ENCODE data around the gene COL23A1.
A peak's percentile ranks its signal among the peaks of the same experiment; 100 is the strongest.

COL23A1 gene

DNA sequence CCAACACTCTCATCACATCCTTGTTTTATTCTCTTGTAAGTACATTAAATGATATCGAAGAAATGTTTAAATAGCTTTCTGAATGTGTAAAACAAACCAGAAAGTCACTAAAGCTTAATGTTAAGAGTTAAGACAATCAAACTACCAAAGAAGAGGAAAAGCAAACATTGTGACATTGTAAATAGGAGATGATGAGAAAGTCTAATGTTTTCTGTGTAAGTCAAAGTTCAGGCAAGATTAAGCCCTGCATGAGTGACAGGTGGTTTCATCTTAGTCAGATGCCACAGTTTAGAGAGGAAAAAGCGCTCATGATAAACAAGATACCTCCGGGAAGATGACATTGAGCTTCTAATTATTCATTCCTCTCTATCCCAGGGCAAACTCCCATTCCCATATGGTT, 306.7 kb downstream of the COL23A1 start:
- no peak for DNase-seq (ENCODE audit: low read depth)

DNA sequence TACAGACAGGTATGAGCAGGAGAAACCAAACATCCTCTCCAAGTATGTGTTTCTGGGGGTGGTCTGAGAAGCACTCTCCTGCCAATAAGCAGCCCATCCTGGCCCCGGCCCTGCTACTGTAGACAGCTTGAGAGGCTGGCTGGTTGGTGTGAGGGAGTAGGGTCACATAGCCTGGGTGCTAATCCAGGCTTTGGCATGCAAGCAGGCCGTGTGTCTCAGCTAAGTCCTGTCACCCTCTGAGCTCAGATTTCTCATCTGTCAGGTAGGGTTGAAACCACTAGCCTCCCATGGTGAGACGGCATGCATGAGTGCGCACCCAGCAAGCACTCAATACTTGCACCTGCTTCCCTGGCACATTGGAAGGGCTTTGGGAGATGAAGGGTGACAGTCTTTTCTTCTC, 307.8 kb downstream of the COL23A1 start:
- no peak for DNase-seq (ENCODE audit: low read depth)

DNA sequence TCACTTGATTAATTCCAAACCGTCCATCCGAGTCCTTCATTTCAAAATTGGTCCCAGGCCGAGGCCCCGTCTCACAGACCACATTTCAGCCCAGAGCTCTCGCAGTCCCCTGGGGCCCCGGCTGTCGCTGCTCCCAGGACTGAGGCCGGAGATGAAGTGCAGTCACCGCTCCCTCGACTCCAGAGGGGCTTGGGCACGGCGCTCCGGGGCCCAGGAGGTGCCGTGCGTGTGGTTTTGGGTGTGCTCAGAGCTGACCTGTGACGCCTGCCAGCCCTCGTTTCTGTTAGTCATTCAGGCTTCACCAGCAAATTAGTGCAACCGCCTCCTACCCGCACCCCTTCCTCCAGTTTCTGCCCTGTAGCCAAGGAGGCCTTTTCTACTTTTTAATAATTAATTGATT, 308.9 kb downstream of the COL23A1 start:
- no peak for DNase-seq (ENCODE audit: low read depth)

DNA sequence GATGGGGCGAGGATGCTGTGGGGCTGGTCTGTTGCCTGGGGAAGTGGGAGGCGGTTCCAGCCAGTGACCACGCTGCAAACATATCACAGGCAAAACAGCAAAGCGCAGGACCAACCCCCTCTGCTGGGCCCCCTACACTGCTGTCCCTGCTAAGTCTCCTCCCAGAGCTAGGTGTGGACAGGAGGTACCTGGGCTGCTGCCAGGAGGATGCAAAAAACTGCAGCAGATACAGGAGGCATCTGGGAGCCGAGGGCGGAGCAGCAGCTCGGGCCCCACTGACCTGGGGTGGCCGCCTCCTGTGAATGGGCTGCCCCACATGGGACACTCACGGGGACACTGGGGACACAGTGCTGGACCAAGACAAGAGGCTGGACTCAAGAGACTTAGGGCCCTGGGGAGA, 309.6 kb downstream of the COL23A1 start:
- no peak for DNase-seq (ENCODE audit: low read depth)

DNA sequence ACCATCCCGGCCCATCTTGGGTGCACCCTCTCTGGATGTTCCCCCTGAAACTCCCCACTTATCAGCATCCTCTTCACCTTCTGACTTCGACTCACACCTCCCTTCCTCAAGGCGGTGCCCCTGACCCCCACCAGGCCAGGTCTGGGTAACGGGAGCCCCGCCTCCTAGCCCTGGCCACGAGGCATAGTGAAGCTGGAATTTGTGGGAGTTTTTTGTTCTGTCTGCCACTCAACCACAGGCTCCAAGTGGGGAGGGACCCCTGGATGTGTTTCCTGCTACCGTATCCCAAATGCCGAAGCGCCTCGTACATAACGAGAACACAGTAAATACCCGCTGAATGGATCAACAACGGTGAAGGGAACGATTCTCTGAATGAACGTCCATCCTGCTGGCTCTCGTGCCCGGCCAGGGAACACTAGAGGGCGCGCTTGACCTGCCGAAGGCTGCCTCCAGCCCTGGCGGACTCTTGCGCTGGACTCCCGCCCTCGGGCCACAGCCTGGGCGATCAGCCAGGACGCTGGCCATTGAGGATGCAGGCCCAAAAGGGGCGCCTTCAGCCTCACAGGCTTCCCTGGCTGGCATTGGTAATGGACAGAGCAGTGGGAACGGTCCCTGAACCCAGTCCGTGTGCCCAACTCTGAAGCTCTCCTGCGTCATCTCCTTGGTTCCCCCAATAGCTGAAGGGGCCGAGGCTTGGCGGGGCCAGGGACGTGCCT, 310.3 kb downstream of the COL23A1 start:
- peak; percentile 75 for DNase-seq (ENCODE audit: low read depth)

DNA sequence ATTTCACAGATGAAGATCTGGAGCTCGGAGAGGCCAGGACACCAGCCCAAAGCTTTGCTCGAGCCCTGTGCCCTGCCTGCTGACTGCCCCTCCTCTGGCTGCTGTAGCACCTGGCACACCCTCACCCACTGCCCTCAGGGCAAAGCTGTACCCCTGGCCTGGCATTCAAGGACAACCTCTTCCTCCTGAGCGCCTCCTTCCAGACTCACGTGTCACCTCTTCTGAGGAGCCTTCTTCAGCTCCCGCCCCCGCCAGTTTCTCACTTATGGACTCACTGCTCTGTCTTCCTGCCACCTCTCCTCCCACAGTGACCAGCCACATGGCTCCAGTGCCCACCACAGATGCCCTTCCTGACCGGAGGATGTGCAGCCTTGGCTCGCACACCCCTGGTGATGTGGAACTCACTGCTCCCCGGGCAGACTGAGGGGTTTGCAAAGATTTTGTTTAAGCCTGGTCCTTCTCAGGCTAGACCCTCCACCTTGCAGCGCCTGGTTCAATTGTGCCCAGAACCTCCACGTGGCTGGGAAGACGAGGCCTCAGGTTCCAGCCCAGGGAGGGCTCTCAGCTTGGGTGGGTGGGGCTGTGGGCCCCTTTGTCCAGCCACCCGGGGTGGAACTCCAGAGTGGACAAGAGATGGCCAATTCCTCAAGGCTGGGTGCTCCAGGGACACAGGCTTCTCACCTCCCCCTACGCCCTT, 311.0 kb downstream of the COL23A1 start:
- DNase-seq (ENCODE audit: low read depth) = no peak

DNA sequence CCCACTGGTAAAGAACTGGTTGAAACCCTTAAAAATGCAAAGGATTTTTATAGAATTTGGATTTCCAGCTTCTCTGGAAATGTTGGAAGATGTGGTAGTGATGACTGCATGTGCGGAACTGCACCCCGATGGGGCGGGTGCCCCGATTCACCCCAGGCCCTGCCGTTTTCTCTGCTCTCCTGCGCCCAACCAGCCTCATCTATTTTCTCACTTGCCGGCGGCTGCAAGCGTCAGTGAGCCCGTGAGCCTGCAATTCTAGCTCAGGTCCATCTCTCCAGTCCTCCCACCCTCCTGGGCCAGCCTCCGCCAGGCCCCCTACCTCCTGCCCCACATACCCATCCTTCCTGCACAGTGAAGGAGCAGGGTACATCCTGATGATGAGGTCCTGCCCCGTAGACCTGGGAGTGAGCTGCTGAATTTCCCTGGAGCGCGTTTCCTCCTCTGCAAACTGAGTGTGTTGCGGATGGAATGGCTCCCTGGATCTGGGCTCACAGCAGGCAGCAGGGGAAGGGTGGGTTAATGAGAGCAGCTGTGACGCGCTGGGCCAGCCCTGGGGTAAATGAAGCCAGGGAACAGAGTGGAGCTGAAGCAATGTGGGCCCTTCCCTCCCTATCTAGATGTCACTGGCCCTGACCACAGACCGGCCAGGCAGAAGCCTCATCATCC, 311.7 kb downstream of the COL23A1 start:
- no peak for DNase-seq (ENCODE audit: low read depth)

DNA sequence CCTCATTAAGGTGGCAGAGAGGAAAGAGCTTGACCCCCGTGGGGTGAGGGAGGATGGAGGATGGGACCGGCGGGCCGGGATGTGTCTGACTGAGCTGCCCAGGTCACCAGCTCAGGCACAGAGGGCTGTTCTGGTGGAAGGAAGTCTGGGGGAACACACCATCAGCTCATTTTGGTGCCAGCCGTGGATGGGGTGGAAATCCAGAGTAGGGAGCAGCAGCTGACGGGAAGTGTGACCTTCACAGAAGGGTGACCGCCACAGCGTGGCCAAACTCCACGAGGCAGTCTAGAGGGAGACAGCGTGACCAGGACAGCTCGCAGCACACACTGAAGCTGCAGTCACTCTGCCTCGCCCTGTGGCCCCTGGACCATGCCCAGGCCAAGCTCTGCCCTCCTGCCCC, 312.3 kb downstream of the COL23A1 start:
- no peak for DNase-seq (ENCODE audit: low read depth)

DNA sequence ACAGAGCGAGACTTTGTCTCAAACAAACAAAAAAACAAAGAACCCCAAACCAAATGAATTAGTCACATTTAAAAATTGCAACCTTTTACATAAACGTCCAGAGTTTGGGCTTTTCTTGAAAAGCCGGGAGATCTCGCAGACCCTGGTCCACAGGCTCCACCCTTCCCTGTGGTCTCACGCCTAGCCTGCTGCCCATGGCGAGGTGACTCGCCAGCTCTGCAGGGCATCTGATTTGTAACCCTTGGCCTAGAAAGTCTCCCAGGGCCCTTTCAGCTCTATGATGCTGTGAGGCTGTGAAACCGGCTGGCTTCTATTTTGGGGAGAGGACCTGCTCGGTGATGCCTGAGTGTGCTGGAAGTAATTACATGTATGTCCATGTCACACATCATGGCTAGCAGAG, 312.8 kb downstream of the COL23A1 start:
- no peak for DNase-seq (ENCODE audit: low read depth)

DNA sequence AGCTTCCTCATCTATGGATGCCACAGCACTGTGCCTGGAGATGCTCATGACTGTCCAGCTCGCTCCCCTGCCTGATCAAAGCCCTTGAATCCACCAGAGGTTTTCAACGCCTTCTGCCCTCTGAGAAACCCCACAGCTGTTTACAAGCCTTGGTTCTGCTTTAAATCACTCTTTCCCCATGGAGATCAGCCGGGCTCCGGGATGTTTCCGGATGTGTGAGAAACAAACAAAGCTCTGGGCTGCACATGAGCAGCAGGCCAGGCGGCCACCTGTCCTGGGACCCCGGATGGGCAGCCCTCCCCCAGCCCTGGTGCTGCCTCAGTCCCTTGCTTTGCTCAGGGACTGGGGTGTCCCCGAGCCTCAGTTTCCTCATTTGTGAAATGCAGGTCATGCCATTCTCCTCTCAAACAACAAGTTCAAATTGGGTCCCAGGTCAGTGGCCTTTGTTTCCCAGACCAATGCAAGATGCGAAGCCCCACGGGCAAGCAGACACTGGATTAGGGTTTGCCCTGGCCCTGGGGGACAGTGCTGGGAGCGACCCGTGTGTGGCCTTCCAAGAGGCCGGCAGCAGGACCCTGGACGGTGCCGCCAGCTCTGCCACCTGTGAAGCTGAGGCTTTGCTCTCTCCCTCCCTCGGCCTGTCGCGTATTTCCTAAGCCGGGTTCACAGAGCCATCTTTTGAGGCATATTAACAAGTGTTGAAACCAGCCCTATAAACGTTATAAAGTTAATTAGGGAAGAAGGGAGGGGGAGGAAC, 315.2 kb downstream of the COL23A1 start:
- DNase-seq (ENCODE audit: low read depth) = no peak

DNA sequence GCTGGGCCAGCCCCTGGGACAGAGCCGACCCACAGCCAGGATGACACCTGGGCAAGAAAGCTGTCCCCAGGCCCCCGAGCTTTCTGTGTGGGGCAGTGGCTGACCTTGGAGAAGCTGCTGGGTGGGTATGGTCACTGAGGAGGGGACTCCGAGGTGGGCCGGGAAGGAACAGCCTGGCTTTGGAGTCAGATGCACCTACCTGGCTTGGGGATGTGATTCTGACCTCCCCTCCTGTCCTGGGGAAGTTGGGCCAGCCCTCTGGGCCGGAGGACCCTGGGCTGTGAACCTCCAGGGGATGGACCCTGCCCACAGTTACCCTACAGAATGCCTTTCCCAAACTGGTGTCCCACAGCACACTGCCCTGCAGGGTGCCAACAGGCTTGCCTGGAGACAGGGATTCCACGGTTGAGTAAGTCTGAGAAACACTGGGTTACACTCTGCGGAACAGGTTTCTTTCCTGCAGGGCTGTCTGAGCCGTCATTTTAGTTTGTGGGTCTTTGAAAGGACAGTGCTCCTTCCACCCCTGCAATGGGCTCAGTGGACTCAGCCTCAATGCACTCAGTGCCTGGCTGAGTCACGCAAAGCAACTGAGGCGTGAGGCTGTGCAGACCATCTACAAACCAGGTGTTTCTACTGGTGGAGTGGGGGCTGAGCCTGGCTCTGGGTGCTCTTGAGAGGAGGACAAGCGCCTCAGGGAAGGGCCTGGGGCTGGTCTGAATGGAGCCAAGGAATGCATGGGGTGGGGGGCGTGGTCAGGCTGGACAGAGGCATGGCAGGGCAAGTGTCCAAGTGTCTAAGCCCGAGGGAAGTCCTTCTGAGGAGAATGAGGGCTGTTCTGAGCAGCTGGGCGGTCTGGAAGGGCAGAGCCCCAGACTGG, 316.3 kb downstream of the COL23A1 start:
- peak; percentile 12 for DNase-seq (ENCODE audit: low read depth)

DNA sequence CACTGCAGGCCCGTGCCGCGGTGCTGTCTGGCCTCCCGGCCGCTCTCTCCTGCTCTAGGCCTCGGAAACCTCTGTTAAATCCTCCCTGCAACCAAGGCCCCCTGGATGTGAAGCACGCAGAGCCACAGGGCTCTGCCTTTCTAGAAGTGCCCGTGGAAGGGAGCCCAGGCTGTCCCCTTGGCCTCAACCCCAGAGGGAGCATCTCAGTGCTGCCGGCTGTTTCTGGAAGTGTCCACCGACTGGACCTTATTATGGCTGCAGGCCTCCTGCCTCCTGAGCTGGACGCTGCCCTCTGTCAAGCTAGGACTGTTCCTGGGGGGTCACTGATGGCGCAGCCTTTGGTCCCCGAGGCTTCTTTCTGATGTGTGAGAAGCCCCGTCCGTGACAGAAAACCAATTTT, 317.2 kb downstream of the COL23A1 start:
- DNase-seq (ENCODE audit: low read depth) = no peak

DNA sequence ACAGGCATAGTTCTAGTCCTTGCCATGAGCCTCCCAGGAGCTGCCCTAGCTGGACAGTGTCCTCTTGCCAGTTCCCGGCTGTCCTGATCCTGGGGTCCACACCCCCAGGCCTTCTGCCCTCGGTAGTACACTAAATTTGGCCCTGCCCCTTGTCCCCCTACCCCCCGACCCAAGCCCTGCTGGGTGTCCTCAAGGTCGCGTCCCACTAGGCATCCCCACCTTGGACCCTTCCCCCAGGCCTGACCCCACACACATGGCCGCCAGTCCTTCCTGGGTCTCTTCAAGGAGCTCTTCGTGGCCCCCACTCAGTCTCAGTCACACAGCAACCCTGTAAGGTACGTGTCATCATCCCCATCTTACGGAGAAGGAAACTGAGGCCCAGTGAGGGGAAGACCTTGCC, 317.6 kb downstream of the COL23A1 start:
- DNase-seq (ENCODE audit: low read depth) = no peak

DNA sequence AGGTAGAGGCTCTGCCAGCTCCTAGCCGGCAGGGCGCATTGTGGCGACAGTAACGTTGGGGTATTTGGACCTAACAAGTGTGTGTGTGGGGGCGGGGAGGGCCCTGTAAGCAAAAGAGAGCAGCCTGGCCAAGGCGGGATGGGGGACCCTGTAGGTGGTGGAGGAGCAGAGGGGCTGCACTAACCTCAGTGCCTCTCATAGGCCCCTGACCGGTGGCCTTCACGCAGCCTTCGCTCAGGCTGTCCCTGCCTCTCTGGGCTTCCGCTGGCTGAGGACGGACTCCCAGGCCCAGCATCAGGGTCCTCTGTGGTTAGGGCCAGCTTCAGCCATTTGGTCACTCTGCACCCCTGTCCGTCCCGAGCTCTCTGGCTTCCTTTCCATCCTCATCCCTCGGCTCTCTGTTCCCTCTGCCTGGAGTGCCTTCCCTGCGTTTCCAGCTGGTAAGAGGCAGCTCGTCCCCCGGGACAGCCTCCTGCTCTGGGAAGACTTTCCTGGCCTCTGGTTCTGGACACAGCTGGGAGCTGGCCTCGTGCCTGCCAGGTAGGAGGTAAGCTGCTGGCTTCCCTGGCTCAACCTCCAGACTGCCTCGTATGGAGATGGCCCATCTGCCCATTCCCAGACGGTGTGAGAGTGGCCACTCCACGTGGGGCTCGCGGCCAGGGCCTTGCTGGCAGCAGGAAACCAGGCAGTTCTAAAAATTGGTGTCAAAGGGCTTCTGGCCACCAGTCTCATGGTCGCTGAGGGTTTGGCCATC, 318.3 kb downstream of the COL23A1 start:
- no peak for DNase-seq (ENCODE audit: low read depth)

DNA sequence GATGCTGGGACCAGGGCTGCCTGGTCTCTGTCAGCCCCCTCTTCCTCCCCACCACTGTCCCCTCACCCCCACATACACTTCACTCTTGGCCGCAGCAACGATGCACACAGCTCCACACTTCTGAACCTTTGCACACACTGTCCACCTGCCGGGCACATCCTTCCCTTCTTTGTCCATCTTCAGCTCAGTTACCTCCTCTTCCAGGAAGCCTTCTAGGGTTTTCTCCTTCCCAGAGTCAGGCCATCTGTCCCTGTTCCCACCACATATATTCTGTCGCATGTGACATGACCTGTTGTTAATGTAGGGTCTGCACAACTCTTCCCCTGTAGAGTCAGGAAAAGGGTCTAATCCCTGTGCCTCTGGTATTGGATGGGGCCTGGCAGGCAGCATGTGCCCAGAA, 319.0 kb downstream of the COL23A1 start:
- DNase-seq (ENCODE audit: low read depth) = no peak

DNA sequence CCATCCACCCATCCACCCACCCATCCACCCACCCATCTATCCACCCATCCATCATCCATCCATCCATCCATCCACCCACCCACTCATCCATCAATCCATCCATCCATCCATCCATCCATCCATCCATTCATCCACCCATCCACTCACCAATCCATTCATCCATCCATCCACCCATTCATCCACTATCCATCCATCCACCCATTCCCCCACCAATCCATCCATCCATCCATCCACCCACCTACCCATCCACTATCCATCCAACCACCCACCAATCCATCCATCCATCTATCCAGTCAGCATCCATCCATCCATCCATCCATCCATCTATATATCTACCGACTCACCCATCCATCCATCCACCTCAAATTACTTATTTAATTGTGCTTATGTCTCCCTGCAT, 320.7 kb downstream of the COL23A1 start:
- no peak for DNase-seq (ENCODE audit: low read depth)

DNA sequence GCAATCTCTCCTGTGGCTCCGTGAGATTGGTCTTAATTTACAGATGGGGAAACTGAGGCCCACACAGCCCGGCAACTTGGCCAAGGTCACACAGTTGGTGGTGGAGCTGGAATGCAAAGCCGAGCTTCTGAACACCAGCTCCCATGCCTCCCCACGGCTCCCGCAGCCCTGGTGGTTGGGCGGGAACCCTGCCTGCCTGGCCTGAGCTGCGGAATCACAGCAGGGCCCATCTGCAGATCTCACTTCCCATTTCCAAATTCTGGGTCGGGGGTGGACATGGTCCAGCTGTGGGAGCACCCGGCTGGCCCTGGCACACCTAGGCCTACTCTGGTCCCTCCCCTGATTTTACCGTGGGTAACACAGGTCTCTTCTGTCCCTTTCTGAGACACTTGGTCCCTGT, 322.3 kb downstream of the COL23A1 start:
- no peak for DNase-seq (ENCODE audit: low read depth)

DNA sequence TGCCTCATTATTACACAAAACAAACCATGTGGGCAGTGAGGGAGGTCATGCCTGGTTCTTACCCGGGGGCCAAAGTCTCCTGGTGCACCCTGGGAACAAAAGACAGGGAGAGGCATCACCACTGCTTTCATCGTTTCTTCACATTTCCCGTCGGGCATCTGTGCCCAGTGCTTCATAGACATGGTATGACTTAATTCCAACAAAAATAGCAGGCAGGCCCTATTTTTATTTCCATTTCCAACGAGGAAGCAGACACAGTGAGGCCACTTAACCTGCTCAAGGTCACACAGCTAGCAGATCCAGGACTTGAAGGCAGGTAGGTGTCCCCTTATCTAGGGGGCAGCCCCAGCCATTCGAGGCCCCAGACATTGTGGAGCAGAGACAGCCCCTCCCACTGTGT, 322.9 kb downstream of the COL23A1 start:
- no peak for DNase-seq (ENCODE audit: low read depth)

DNA sequence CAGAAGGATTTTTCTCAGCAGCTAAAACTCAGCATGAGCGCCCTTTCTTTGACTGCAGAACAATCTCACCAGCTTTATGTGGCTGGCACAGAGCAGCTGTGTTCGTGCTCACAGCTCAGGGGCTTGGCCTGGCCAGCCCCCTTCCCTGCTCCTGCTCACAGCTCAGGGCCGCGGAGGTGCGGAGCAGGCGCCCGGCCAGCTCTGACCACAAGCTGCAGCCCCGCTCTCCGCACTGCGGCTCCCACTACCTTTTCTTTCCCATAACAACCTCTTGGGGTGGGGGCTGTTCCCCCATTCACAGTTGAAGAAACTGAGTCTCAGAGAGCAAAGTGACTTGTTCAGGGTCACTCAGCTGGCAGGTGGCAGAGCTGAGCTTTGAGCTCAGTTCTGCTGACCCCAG, 323.6 kb downstream of the COL23A1 start:
- no peak for DNase-seq (ENCODE audit: low read depth)

DNA sequence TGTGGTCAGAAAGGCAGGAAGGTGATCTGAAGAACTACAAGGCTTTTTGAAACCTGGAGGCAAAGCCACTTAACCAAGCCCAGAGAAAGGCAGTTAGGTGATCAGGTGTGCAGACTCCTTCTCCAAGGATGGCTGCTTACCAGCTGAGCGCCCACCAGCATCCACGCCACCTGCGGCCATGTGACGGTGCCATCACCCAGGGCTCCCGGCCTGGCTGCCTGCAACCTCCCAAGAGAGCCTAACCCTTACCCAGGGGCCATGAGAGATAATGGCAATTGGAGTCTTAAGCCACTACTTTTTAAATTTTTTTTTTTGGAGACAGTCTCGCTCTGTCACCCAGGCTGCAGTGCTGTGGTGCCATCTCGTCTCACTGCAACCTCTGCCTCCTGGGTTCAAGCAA, 324.4 kb downstream of the COL23A1 start:
- DNase-seq (ENCODE audit: low read depth) = no peak

DNA sequence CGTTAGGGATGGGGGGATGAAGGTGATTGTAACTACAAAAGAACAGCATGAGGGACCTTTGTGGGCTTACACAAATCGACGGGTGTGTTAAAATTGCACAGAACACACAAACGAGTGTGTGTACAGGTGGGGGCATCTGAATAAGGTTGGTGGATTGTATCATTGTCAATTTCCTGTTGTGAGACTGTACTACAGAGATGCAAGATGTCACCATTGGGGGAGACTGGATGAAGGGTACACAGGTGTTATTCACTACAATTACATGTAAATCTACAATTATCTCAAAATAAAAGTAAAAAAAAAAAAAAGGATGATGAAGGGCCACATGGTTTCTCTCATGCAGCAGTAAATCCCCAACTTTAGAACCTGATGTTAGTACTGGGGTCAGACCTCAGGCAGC, 326.1 kb downstream of the COL23A1 start:
- no peak for DNase-seq (ENCODE audit: low read depth)

Data from iris pigment epithelial cell (primary cell).